WTC11 (cell line): ENCODE data around the gene IST1. TPM values are rescaled to one million over a fixed set of nuclear protein-coding genes. Genes with fewer than 3 reads are reported as not detected.

Source experiments
- ATAC-seq: fragments of 200-7000 bp; cut with Tn5 transposase; 2 replicates; pipeline ENCODE4 v1.10.0; 2021; ENCODE audit warnings: mild to moderate bottlenecking, moderate library complexity
- CTCF ChIA-PET: fragments of 300-600 bp; sonication (Branson Sonifier 250); formaldehyde crosslinking; loops from one replicate; lab custom pipeline; 2021; ENCODE audit warnings: antibody characterized with exemption; lab: Charles Lee
- POLR2A ChIA-PET: fragments of 350-600 bp; sonication (Branson Sonifier 250); formaldehyde crosslinking; loops from one replicate; lab custom pipeline; 2021; ENCODE audit warnings: antibody characterized with exemption; lab: Charles Lee
- DNase-seq: peaks from one replicate; pipeline ENCODE4 v3.0.0; 2021; ENCODE audit warnings: low spot score
- H3K27ac Mint-ChIP-seq: 2 replicates; pipeline ENCODE4 v1.8.0; 2021; ENCODE audit warnings: mixed read lengths
- H3K27me3 Mint-ChIP-seq: 2 replicates; pipeline ENCODE4 v1.8.0; 2021; ENCODE audit warnings: low read depth, mild to moderate bottlenecking, moderate library complexity, mixed read lengths
- H3K36me3 Mint-ChIP-seq: 2 replicates; pipeline ENCODE4 v1.8.0; 2021; ENCODE audit warnings: mixed read lengths
- H3K4me1 Mint-ChIP-seq: 2 replicates; pipeline ENCODE4 v1.8.0; 2022; ENCODE audit warnings: mixed read lengths
- H3K4me3 Mint-ChIP-seq: 2 replicates; pipeline ENCODE4 v1.8.0; 2021; ENCODE audit warnings: mild to moderate bottlenecking, moderate library complexity, mixed read lengths
- H3K9me3 Mint-ChIP-seq: 2 replicates; pipeline ENCODE4 v1.8.0; 2021; ENCODE audit warnings: mixed read lengths
- MYBL2 ChIP-seq: sonication (generic); formaldehyde crosslinking; IDR thresholded peaks from 2 replicates; pipeline ENCODE4 v1.8.1; 2023; ENCODE audit warnings: mild to moderate bottlenecking, moderate library complexity, missing genetic modification reagents
- NFATC4 ChIP-seq: fragments of 250-450 bp; sonication (Bioruptor Pico); IDR thresholded peaks from 2 replicates; pipeline ENCODE4 v1.9.0; 2021; ENCODE audit warnings: mild to moderate bottlenecking
- NR3C1 ChIP-seq: sonication (generic); formaldehyde crosslinking; conservative IDR thresholded peaks from 2 replicates; pipeline ENCODE4 v1.8.1; 2023; ENCODE audit warnings: low read depth, mild to moderate bottlenecking, missing genetic modification reagents
- ZNF138 ChIP-seq: sonication (generic); formaldehyde crosslinking; conservative IDR thresholded peaks from 2 replicates; pipeline ENCODE4 v1.8.1; 2022; ENCODE audit warnings: mild to moderate bottlenecking, moderate library complexity, missing genetic modification reagents
- ZNF219 ChIP-seq: sonication (generic); formaldehyde crosslinking; IDR thresholded peaks from 2 replicates; pipeline ENCODE4 v1.8.0; 2023; ENCODE audit warnings: missing genetic modification reagents, mild to moderate bottlenecking, borderline replicate concordance
- ZNF416 ChIP-seq: fragments of 250-450 bp; sonication (Bioruptor Pico); IDR thresholded peaks from 2 replicates; pipeline ENCODE4 v1.9.0; 2021; ENCODE audit warnings: mild to moderate bottlenecking, inconsistent platforms
- total RNA-seq: library from RNA; stranded (reverse); gene quantifications from 3 replicates; pipeline ENCODE4 v1.2.3, GENCODE V29; 2021
- TF ChIP-seq, protein P1 (sequence below): sonication (generic); formaldehyde crosslinking; conservative IDR thresholded peaks from 2 replicates; pipeline ENCODE4 v1.8.1; 2022; ENCODE audit warnings: mild to moderate bottlenecking, missing genetic modification reagents

Gene IST1
- total RNA-seq, 1 experiment from 2014 or later: 272 TPM

DNA sequence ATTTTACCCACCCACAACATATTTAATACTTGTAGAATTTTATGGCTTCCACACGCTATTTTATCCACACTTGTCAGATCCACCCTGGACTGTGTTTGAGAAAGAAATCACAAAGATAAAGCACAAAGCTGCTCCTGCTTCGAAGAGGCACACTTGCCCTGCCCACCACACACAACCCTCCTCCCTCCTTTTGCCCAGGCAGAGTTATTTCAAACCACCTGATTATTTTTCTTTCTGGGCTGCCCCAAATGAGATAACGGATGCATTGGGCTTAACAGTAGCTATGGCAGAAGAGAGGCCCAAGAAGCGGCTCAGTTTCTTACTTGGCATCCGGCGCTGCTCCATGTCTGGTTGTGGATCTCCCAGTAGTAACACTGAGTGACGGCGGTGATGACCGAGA lies 77.7 kb downstream of the IST1 start (continued):
- no peak for TF ChIP-seq NR3C1 (CRISPR knock-in tag)
- no peak for TF ChIP-seq MYBL2 (CRISPR knock-in tag)

DNA sequence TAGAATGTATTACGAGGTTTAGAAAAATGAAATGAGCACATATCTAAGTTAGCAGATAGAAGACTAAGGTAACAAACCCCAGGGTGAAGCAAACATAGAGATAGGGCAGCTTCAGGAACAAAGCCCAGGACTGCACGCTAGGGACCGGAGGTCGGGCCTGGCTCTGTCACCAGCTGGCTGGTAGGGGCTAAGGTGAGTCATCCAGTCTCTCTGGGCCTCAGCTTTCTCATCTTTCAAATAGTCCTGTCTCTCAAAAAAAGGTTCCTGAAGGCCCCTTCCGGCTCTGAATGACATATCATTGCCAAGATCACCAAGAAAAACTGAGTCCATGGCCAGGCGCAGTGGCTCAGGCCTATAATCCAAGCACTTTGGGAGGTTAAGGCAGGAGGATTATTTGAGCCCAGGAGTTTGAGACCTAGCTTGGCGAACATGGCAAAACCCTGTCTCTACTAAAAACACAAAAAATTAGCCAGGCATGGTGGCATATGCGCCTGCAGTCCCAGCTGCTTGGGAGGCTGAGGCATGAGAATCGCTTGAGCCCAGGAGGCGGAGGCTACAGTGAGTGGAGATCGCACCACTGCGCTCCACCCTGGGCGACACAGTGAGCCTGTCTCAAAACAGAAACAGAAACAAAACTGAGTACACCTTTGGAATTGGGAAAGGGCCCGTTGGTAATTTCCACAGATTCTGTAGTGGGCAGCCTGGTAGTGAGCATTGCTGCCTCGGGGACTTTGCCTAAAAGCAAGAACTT lies 78.9 kb downstream of the IST1 start:
- Mint-ChIP-seq H3K4me3 (no peak overlapping the region), H3K27ac (no peak overlapping the region), H3K9me3 (no peaks in the 10 kb centered on the region), H3K4me1 (no peaks in the 10 kb centered on the region), H3K27me3 (no peaks in the 10 kb centered on the region), H3K36me3 (no peaks in the 10 kb centered on the region)
- ATAC-seq (no peak), DNase-seq (no peak)
- ChIA-PET CTCF (interaction anchor here (0.8 kb wide), 1 partner anchor 13 kb away, joined by 4 read pairs; no protein-coding TSS in a partner anchor), POLR2A (no interaction called here)
- TF ChIP-seq, protein P1, sequence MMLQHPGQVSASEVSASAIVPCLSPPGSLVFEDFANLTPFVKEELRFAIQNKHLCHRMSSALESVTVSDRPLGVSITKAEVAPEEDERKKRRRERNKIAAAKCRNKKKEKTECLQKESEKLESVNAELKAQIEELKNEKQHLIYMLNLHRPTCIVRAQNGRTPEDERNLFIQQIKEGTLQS (CRISPR knock-in tag): no peak
- no peak for TF ChIP-seq ZNF219 (CRISPR knock-in tag)
- TF ChIP-seq NFATC4 (CRISPR knock-in tag): no peak
- TF ChIP-seq ZNF416: no peak
- TF ChIP-seq ZNF138 (CRISPR knock-in tag): no peak

Other genes with a start within 250 kb of the IST1 start
- gene PHLPP2, start 170.8 kb upstream of the IST1 start, total RNA-seq: 19.1 to 29.3 TPM (median 19.2 TPM) in 3 replicates
- 67.9 to 74.5 TPM (median 72.4 TPM) in 3 replicates for gene AP1G1, start 86.7 kb upstream of the IST1 start, total RNA-seq
- gene ATXN1L, start 49.6 kb upstream of the IST1 start, total RNA-seq: 21.5 to 23.2 TPM (median 23.0 TPM) in 3 replicates
- gene ZNF821, start 11.3 kb upstream of the IST1 start, total RNA-seq: 14.1 to 16.2 TPM (median 15.4 TPM) in 3 replicates
- gene PKD1L3, start 104.9 kb downstream of the IST1 start, total RNA-seq: not detected in 3 replicates
- 15.3 to 19.0 TPM (median 16.5 TPM) in 3 replicates for gene DHODH, start 113.2 kb downstream of the IST1 start, total RNA-seq
- 10.0 to 20.6 TPM (median 11.1 TPM) in 3 replicates for gene HP, start 159.0 kb downstream of the IST1 start, total RNA-seq
- gene HPR, start 167.7 kb downstream of the IST1 start, total RNA-seq: 0.37 TPM in 1 of 3 replicates, not detected in the others
- gene TXNL4B, start 198.1 kb downstream of the IST1 start, total RNA-seq: 8.3 to 9.9 TPM (median 9.0 TPM) in 3 replicates
- 62.4 to 91.7 TPM (median 66.5 TPM) in 3 replicates for gene DHX38, start 198.3 kb downstream of the IST1 start, total RNA-seq